NAMALWA (cell line): ENCODE results near the gene TBX1.
"Not testable (repeated sequence)": the region's sequence is repeated elsewhere in the genome, so short reads cannot be mapped to it uniquely, and the experiment has no call there.

ENCODE experiments used
- DNase-seq: peaks from one replicate; pipeline ENCODE4 v3.0.0-alpha.2; 2015; ENCODE audit warnings: low spot score

The TBX1 gene

GRCh38 chr22:19723232-19723982 lies 37.2 kb upstream of the TBX1 start, which contains the start of gene GP1BB:
TSS of gene GP1BB (plus strand) at chr22:19723539. CDS start at chr22:19723570, 31 bp downstream.
- no peak for DNase-seq

- DNase-seq: no peak
Observed at GRCh38 chr22:19723983-19724827, 36.4 kb upstream of the TBX1 start.

DNA sequence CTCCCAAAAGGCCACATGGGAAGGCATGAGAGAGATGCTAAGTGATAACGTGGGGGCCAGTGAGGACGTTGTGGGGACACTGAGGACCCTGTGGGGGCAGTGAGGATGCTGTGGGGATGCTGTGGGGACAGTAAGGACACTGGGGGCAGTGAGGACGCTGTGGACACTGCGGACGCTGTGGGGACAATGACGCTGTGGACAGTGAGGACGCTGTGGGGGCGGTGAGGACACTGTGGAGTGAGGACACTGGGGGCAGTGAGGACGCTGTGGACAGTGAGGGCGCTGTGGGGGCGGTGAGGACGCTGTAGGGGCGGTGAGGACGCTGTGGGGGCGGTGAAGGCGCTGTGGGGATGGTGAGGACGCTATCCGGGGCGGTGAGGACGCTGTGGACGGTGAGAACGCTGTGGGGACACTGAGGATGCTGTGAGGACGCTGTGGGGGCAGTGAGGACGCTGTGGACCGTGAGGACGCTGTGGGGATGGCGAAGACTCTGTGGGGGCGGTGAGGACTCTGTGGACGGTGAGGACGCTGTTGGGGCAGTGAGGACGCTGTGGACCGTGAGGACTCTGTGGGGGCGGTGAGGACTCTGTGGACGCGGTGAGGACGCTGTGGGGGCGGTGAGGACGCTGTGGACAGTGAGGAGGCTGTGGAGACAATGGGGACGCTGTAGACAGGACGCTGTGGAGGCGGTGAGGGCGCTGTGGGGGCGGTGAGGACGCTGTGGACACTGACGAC lies 35.5 kb upstream of the TBX1 start:
- DNase-seq: no peak

DNA sequence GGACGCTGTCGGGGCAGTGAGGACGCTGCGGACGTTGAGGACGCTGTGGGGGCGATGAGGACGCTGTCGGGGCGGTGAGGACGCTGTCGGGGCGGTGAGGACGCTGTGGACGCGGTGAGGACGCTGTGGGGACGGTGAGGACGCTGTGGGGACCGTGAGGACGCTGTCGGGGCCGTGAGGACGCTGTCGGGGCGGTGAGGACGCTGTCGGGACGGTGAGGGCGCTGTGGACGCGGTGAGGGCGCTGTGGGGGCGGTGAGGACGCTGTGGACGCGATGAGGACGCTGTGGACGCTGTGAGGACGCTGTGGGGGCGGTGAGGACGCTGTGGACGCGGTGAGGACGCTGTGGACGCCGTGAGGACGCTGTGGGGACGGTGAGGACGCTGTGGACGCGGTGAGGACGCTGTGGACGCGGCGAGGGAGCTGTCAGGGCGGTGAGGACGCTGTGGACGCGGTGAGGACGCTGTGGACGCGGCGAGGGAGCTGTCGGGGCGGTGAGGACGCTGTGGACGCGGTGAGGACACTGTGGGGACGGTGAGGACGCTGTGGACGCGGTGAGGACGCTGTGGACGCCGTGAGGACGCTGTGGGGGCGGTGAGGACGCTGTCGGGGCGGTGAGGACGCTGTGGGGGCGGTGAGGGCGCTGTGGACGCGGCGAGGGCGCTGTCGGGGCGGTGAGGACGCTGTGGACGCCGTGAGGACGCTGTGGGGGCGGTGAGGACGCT lies 34.4 kb upstream of the TBX1 start:
- DNase-seq: not testable (repeated sequence)

DNA sequence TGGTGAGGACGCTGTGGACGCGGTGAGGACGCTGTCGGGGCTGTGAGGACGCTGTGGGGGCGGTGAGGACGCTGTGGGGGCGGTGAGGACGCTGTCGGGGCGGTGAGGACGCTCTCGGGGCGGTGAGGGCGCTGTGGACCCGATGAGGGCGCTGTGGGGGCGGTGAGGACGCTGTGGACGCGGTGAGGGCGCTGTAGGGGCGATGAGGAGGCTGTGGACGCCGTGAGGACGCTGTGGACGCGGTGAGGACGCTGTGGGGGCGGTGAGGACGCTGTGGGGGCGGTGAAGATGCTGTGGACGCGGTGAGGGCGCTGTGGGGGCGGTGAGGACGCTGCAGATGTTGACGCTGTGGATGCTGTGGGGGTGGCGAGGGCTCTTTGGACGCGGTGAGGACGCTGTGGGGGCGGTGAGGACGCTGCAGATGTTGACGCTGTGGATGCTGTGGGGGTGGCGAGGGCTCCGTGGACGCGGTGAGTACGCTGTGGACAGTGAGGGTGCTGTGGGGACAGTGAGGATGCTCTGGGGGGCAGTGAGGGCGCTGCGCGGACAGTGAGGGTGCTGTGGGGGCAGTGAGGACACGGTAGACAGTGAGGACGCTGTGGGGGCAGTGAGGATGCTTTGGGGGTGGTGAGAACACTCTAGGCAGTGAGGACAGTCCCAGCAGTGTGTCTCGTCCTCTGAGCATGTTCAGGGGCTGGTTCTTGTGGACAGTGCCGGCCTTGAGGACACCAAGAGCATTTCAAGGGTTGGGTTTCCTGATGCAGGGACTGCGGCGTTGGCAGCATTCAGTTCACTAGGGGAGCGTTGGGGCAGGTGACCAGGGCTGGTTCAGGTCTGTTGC lies 33.0 kb upstream of the TBX1 start:
- no peak for DNase-seq

DNA sequence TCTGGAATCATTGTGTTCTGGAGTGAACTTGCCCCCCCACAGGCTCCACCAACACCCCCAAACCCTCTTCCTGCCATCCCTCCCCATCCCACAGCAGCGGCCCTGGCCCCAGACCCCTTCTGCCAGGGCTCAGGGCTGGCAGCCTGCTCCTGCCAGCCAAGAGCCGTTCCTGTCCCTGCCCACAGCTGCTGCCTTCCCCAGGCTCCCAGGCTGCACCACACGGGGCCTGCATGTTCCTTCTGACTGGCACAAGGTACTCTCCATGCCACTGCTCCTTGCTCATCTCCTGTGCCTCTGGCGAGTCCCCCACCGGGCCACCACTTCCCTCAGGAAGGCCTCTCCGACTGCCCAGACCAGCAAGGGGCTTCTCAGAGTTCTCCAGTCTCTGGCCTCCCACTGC lies 32.3 kb upstream of the TBX1 start:
- DNase-seq: no peak

DNA sequence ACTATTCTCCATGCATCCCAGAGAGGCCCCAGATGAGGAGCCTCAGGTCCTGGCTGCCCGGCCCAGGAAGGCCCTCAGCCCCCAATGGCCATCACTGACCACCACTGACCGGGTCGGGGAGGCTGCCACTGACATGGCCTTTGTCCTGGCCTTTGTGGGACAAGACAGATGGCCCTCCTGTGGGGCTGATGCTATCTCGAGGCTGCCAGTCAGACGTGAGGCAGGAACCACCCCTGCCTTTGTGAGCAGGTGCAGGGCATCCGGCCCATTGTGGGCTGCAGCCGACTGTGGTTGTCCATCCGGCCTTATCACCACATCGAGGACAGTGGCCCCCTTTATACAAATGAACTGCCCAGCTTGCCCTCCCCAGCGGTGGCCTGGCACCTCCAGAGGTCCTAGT lies 31.7 kb upstream of the TBX1 start:
- no peak for DNase-seq

GRCh38 chr22:19729507-19729906 lies 31.1 kb upstream of the TBX1 start:
- no peak for DNase-seq

DNA sequence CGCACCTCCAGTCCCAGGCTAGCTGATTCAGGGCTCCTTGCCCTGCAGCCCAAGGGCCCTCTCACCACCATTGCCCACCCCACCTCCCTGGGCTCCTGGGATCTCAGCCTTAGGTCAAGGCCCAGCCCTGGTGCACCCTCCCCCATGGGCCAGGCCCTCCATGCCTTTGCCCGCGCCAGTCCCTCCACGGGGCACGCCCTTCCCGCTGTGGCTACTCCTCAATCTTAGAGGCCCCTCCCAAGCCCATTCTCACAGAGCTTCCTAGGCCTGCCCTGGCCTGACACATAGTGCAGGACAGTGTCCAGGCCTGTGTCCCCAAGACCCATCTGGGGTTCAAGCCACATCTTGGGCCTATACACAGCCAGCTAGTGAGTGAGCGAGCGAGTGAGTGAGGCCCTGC lies 30.4 kb upstream of the TBX1 start:
- no peak for DNase-seq

- peak; percentile 83 for DNase-seq
Observed at GRCh38 chr22:19730655-19731360, 29.8 kb upstream of the TBX1 start.

DNA sequence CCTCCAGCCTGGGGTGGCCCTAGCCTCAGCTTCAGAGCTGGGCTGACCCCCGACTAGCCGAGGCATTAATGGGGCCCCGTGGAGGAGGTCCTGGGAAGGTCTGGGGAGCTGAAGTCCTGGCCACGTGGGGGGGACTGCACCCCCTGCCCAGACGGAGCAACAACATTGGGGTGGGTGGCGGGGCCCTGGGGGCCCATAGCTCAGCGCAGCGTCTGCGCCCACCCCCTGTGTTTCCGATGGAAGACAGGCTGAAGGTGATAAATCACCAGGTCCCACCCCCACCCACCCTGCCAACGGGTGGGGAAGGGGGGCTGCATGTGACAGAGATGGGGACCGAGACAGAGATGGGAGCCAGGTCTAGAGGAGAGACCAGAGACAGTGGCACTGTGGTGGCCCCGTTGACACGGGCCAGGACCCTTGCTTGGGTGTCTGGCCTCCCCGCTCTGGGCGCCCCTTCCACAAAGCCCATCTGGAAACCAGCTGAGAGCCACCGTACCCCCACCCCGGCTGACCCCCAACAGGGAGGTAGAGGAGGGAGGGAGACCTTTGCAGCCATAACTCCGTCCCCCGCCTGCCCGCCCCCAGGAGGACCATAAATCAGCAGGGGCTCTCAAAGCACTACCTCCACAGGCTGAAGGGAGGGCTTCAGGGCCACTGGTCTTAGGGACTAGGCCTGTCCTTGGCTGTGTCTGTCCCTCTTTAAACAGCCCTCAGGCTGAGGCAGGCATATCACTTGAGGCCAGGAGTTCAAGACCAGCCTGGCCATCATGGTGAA lies 29.0 kb upstream of the TBX1 start:
- DNase-seq: no peak

GRCh38 chr22:19732403-19733113 lies 28.0 kb upstream of the TBX1 start:
- DNase-seq: no peak

DNA sequence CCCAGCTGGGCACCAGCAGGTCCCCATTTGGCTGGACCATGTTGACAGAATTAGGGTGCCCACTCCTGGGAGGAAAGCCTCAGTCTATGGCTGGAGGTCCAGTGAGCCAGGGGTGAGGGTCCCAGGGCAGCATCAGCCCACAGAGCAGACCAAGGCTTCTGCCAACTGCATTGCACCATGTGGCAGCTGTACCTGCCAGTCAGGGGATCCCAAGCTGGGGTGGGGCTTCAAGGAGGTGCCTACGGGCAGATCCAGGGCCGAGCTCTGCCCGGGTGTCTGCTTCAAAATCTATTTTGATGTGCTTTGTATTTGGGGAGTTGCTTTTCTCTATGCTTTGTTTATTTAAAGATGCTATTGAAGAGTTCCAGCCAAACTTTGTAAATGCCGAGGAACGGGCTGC lies 26.8 kb upstream of the TBX1 start:
- DNase-seq: no peak

GRCh38 chr22:19734163-19734562 lies 26.4 kb upstream of the TBX1 start:
- no peak for DNase-seq

DNA sequence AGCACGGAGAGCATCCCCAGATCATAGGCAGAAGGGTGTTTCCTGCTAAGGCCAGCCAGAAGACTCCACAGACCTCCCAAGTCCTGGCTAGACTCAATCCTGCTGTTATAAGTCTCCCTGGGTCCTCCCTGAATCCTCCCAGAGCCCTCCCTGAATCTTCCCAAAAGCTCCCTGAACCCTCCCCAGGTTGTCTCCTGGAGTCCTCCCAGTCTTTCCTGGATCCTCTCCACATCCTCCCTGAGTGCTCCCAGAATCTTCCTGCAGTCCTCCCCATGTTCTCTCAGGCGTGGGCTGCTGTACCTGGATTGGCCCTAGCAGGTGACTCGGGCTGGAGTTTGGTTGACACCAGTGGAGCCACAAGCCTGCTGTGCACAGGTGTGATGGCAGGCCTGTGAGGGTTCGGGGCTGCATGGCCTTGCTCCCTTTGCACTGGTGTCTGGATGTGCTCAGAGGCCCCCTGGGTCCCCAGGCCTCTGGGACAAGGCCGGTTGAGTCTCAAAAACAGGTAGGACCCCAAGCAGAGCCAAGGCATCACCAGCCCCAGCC lies 25.7 kb upstream of the TBX1 start:
- DNase-seq: no peak

DNA sequence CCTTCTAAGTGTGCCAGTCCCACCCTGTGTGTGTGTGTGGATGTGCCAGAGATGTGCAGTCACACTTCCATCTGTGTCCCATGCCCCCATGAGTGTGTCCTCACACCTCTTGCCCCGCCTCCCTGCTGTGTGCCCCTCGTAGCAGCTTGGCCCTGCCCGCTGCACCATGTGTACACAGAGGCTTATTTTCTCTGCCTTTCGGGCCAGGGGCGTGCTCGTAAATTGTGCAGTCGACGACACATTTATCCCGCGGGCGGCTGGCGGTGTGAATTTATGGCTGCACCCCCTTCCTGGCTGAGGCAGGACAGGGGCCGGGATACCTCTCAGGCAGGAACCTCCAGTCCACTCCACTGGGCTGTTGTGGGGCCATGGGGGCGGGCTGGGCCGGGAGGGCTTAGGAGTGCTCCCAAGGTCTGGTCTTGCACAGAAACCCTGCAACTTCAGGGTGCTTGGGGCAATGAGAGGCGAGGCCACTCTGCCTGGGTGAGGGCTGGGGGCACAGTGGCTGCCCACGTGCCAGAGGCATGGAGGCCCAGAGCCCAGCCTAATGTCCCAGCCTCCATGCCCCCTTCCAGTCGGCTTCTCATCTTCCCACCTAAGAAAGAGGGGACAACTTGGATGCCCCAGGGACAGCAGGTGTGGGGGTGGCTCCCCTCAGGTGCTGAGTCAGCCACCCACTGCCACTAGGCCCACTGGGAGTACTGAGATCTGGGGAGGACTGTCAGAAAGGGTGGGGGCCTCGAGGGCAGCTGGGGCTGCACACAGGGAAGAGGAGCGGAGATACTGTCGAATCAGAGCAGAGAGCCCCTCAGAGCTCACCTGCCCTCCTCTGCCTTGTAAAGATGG lies 24.7 kb upstream of the TBX1 start:
- no peak for DNase-seq

GRCh38 chr22:19737846-19738663 lies 22.5 kb upstream of the TBX1 start:
- DNase-seq: no peak
